ENCODE results near the gene ARHGAP26. TPM values are rescaled to one million over a fixed set of nuclear protein-coding genes. Genes with fewer than 3 reads are reported as not detected.

The ARHGAP26 gene
- total RNA-seq, 1 donor: 7.6 TPM

GRCh38 chr5:143236682-143237081 is 466.5 kb downstream of the ARHGAP26 start:
- Histone ChIP-seq H3K27ac (ENCODE audit: low read depth, low read length) (no peak overlapping the region), H3K9me3 (ENCODE audit: low read depth, low read length) (no peaks in the 10 kb centered on the region), H3K79me2 (ENCODE audit: insufficient read depth, low read length) (no peaks in the 10 kb centered on the region), H3K27me3 (ENCODE audit: insufficient read depth, low read length) (no peaks in the 10 kb centered on the region), H3K36me3 (ENCODE audit: insufficient read depth, low read length) (no peaks in the 10 kb centered on the region), H3K4me2 (ENCODE audit: insufficient read depth, low read length) (no peak overlapping the region), H2AFZ (ENCODE audit: low read length) (no peak overlapping the region), H4K20me1 (ENCODE audit: insufficient read depth, low read length) (no peaks in the 10 kb centered on the region), H3K4me3 (ENCODE audit: insufficient read depth, low read length) (no peak overlapping the region), H3K4me1 (ENCODE audit: insufficient read depth, low read length) (peaks cover 28% of the 10 kb centered on the region)
- DNase-seq (ENCODE audit: insufficient read length, low spot score, missing footprints): no peak
- TF ChIP-seq, protein P1, sequence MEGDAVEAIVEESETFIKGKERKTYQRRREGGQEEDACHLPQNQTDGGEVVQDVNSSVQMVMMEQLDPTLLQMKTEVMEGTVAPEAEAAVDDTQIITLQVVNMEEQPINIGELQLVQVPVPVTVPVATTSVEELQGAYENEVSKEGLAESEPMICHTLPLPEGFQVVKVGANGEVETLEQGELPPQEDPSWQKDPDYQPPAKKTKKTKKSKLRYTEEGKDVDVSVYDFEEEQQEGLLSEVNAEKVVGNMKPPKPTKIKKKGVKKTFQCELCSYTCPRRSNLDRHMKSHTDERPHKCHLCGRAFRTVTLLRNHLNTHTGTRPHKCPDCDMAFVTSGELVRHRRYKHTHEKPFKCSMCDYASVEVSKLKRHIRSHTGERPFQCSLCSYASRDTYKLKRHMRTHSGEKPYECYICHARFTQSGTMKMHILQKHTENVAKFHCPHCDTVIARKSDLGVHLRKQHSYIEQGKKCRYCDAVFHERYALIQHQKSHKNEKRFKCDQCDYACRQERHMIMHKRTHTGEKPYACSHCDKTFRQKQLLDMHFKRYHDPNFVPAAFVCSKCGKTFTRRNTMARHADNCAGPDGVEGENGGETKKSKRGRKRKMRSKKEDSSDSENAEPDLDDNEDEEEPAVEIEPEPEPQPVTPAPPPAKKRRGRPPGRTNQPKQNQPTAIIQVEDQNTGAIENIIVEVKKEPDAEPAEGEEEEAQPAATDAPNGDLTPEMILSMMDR (IDR thresholded peaks at IDR 0.05; ENCODE audit: extremely low read depth, low read depth, low read length): no peak

DNA sequence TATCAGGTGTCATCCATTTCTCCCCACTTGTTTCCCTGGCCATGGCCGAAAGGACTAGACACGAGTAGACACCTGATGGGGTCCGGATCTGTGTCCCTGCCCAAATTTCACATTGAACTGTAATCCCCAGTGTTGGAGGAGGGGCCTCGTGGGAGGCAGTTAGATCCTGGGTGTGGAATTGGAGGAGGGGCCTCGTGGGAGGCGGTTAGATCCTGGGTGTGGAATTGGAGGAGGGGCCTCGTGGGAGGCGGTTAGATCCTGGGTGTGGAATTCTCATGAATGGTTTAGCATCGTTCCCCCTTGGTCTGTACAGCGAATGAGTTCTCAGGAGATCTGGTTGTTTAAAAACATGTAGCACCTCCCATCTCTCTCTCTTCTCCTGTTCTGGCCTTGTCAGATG is 467.5 kb downstream of the ARHGAP26 start:
- Histone ChIP-seq H3K27ac (ENCODE audit: low read depth, low read length) (no peak overlapping the region), H2AFZ (ENCODE audit: low read length) (no peak overlapping the region), H3K4me3 (ENCODE audit: insufficient read depth, low read length) (no peak overlapping the region), H3K79me2 (ENCODE audit: insufficient read depth, low read length) (no peaks in the 10 kb centered on the region), H3K4me1 (ENCODE audit: insufficient read depth, low read length) (peaks cover 34% of the 10 kb centered on the region), H4K20me1 (ENCODE audit: insufficient read depth, low read length) (no peaks in the 10 kb centered on the region), H3K36me3 (ENCODE audit: insufficient read depth, low read length) (no peaks in the 10 kb centered on the region), H3K9me3 (ENCODE audit: low read depth, low read length) (no peaks in the 10 kb centered on the region), H3K27me3 (ENCODE audit: insufficient read depth, low read length) (no peaks in the 10 kb centered on the region), H3K4me2 (ENCODE audit: insufficient read depth, low read length) (no peak overlapping the region)
- DNase-seq (ENCODE audit: insufficient read length, low spot score, missing footprints): no peak
- TF ChIP-seq, protein P1 (IDR thresholded peaks at IDR 0.05; ENCODE audit: extremely low read depth, low read depth, low read length): no peak

GRCh38 chr5:143238620-143239019 is 468.4 kb downstream of the ARHGAP26 start:
- Histone ChIP-seq H3K79me2 (ENCODE audit: insufficient read depth, low read length) (no peaks in the 10 kb centered on the region), H3K27ac (ENCODE audit: low read depth, low read length) (no peak overlapping the region), H3K9me3 (ENCODE audit: low read depth, low read length) (no peaks in the 10 kb centered on the region), H3K27me3 (ENCODE audit: insufficient read depth, low read length) (no peaks in the 10 kb centered on the region), H3K4me1 (ENCODE audit: insufficient read depth, low read length) (peaks cover 38% of the 10 kb centered on the region), H2AFZ (ENCODE audit: low read length) (no peak overlapping the region), H3K4me3 (ENCODE audit: insufficient read depth, low read length) (no peak overlapping the region), H3K36me3 (ENCODE audit: insufficient read depth, low read length) (no peaks in the 10 kb centered on the region), H3K4me2 (ENCODE audit: insufficient read depth, low read length) (no peak overlapping the region), H4K20me1 (ENCODE audit: insufficient read depth, low read length) (no peaks in the 10 kb centered on the region)
- TF ChIP-seq, protein P1 (IDR thresholded peaks at IDR 0.05; ENCODE audit: extremely low read depth, low read depth, low read length): no peak
- no peak for DNase-seq (ENCODE audit: insufficient read length, low spot score, missing footprints)

- Histone ChIP-seq H3K36me3 (ENCODE audit: insufficient read depth, low read length) (no peaks in the 10 kb centered on the region), H3K4me3 (ENCODE audit: insufficient read depth, low read length) (no peak overlapping the region), H4K20me1 (ENCODE audit: insufficient read depth, low read length) (no peaks in the 10 kb centered on the region), H3K4me2 (ENCODE audit: insufficient read depth, low read length) (no peak overlapping the region), H3K79me2 (ENCODE audit: insufficient read depth, low read length) (no peaks in the 10 kb centered on the region), H3K27me3 (ENCODE audit: insufficient read depth, low read length) (no peaks in the 10 kb centered on the region), H3K27ac (ENCODE audit: low read depth, low read length) (no peak overlapping the region), H3K9me3 (ENCODE audit: low read depth, low read length) (no peaks in the 10 kb centered on the region), H2AFZ (ENCODE audit: low read length) (no peak overlapping the region), H3K4me1 (ENCODE audit: insufficient read depth, low read length) (peaks cover 39% of the 10 kb centered on the region)
- no peak for DNase-seq (ENCODE audit: insufficient read length, low spot score, missing footprints)
- TF ChIP-seq, protein P1 (IDR thresholded peaks at IDR 0.05; ENCODE audit: extremely low read depth, low read depth, low read length): no peak
Measured at GRCh38 chr5:143239882-143240518, 469.8 kb downstream of the ARHGAP26 start.
